Esophagus mucosa (tissue), 1 donor: Measurements from ENCODE around the gene PLCH2. TPM values are rescaled to one million over a fixed set of nuclear protein-coding genes. Genes with fewer than 3 reads are reported as not detected.
"Not testable (repeated sequence)": the region's sequence is repeated elsewhere in the genome, so short reads cannot be mapped to it uniquely, and the experiment has no call there.

Experiments used
- ATAC-seq: fragments of 200-7000 bp; cut with Tn5 transposase; one replicate; pipeline ENCODE4 v1.9.1; 2020
- total RNA-seq: library from RNA; stranded (reverse); gene quantifications from one replicate; pipeline ENCODE4 v1.2.4, GENCODE V29; 2023
- donor health status: DM: yes; HTN: yes; CAD: no.

The PLCH2 gene
- total RNA-seq, 1 donor from 2014 or later, result 21.0 TPM

- ATAC-seq, result no peak
These were observed 32.6 kb upstream of the PLCH2 start for GRCh38 chr1:2443277-2444137.

- ATAC-seq, result no peak
These were observed 31.9 kb upstream of the PLCH2 start for GRCh38 chr1:2444138-2444591.

GRCh38 chr1:2445162-2445822 lies 30.8 kb upstream of the PLCH2 start:
- ATAC-seq, result no peak

GRCh38 chr1:2445823-2446215 lies 30.3 kb upstream of the PLCH2 start:
- no peak for ATAC-seq

GRCh38 chr1:2446394-2446793 lies 29.7 kb upstream of the PLCH2 start:
- no peak for ATAC-seq

GRCh38 chr1:2446861-2447260 lies 29.2 kb upstream of the PLCH2 start:
- ATAC-seq, result no peak

GRCh38 chr1:2447276-2448097 lies 28.6 kb upstream of the PLCH2 start:
- ATAC-seq, result no peak

GRCh38 chr1:2448098-2448445 lies 28.0 kb upstream of the PLCH2 start:
- ATAC-seq, result no peak

- peak; percentile 62 for ATAC-seq
These were observed 26.2 kb upstream of the PLCH2 start for GRCh38 chr1:2449636-2450454.

GRCh38 chr1:2451741-2452140 lies 24.3 kb upstream of the PLCH2 start:
- ATAC-seq, result no peak

- ATAC-seq, result no peak
These were observed 23.7 kb upstream of the PLCH2 start for GRCh38 chr1:2452201-2452931.

GRCh38 chr1:2452932-2453315 lies 23.2 kb upstream of the PLCH2 start:
- no peak for ATAC-seq

- no peak for ATAC-seq
These were observed 21.9 kb upstream of the PLCH2 start for GRCh38 chr1:2454227-2454626.

- no peak for ATAC-seq
These were observed 20.3 kb upstream of the PLCH2 start for GRCh38 chr1:2455757-2456156.

- ATAC-seq, result no peak
These were observed 18.6 kb upstream of the PLCH2 start for GRCh38 chr1:2457444-2457843.

GRCh38 chr1:2458687-2459086 lies 17.4 kb upstream of the PLCH2 start:
- no peak for ATAC-seq

GRCh38 chr1:2459102-2459753 lies 16.9 kb upstream of the PLCH2 start:
- ATAC-seq, result not testable (repeated sequence)

GRCh38 chr1:2459757-2460156 lies 16.3 kb upstream of the PLCH2 start:
- no peak for ATAC-seq

- ATAC-seq, result no peak
These were observed 15.9 kb upstream of the PLCH2 start for GRCh38 chr1:2460203-2460602.

GRCh38 chr1:2460996-2461751 lies 14.9 kb upstream of the PLCH2 start:
- ATAC-seq, result no peak
